Caco-2 (cell line): ENCODE data around the gene NDUFA8. TPM values are rescaled to one million over a fixed set of nuclear protein-coding genes. Genes with fewer than 3 reads are reported as not detected.

Experiments
- BruUV-seq: library from RNA; stranded (reverse); fragments of 400-500 nt; replicated peaks from 2 replicates; lab custom pipeline; 2021; lab: Mats Ljungman, UMichigan
- CTCF ChIA-PET: fragments of 300-600 bp; sonication (Branson Sonifier 250); formaldehyde crosslinking; loops from one replicate; lab custom pipeline; 2022; ENCODE audit warnings: antibody characterized with exemption; lab: Charles Lee
- POLR2A ChIA-PET: fragments of 300-600 bp; sonication (Branson Sonifier 250); formaldehyde crosslinking; loops from one replicate; lab custom pipeline; 2022; ENCODE audit warnings: antibody characterized with exemption; lab: Charles Lee
- DNase-seq, 2 experiments: peaks; one replicate each; pipeline versions ENCODE4 v3.0.0 to v3.0.0-alpha.2; 2020 to 2022
- H3K27me3 ChIP-seq: replicated peaks from 2 replicates; pipeline ENCODE4 v1.6.0; 2011; ENCODE audit warnings: low read length; ENCODE audit not compliant: control insufficient read depth, insufficient read depth
- H3K36me3 ChIP-seq: 2 replicates; pipeline ENCODE4 v1.5.1; 2011; ENCODE audit warnings: low read length; ENCODE audit not compliant: control insufficient read depth, insufficient read depth
- H3K4me1 ChIP-seq: fragments of 250-450 bp; sonication (Bioruptor Pico); 2 replicates; pipeline ENCODE4 v1.5.1; 2020; ENCODE audit warnings: mild to moderate bottlenecking
- H3K4me3 ChIP-seq: 2 replicates; pipeline ENCODE4 v1.5.1; 2011; ENCODE audit warnings: low read depth, mild to moderate bottlenecking, control low read depth, low read length
- H3K9me3 ChIP-seq: fragments of 250-450 bp; sonication (Bioruptor Pico); 2 replicates; pipeline ENCODE4 v1.5.1; 2020; ENCODE audit warnings: mild to moderate bottlenecking, moderate library complexity
- H3K27ac Mint-ChIP-seq: one replicate; pipeline ENCODE4 v1.8.0; 2022; ENCODE audit warnings: mixed read lengths; ENCODE audit not compliant: unreplicated experiment
- H3K27me3 Mint-ChIP-seq: one replicate; pipeline ENCODE4 v1.8.0; 2022; ENCODE audit warnings: mixed read lengths; ENCODE audit not compliant: insufficient read depth, unreplicated experiment
- H3K36me3 Mint-ChIP-seq: one replicate; pipeline ENCODE4 v1.8.0; 2022; ENCODE audit warnings: mild to moderate bottlenecking, mixed read lengths; ENCODE audit not compliant: insufficient read depth, unreplicated experiment
- H3K4me1 Mint-ChIP-seq: one replicate; pipeline ENCODE4 v1.8.0; 2022; ENCODE audit warnings: low read depth, mixed read lengths; ENCODE audit not compliant: unreplicated experiment
- H3K4me3 Mint-ChIP-seq: one replicate; pipeline ENCODE4 v1.8.0; 2022; ENCODE audit warnings: mild to moderate bottlenecking, moderate library complexity, mixed read lengths; ENCODE audit not compliant: unreplicated experiment
- H3K9me3 Mint-ChIP-seq: one replicate; pipeline ENCODE4 v1.8.0; 2022; ENCODE audit warnings: mixed read lengths; ENCODE audit not compliant: unreplicated experiment
- intact Hi-C: fragments of 100-400 bp; cut with micrococcal nuclease; formaldehyde crosslinking; loops from one replicate; pipeline ENCODE4 v1.10.0; 2022; ENCODE audit not compliant: unreplicated experiment
- total RNA-seq: library from RNA; stranded (reverse); gene quantifications from 2 replicates; pipeline ENCODE4 v1.2.3, GENCODE V29; 2022
- TF ChIP-seq, protein P1 (sequence below), 2 experiments: fragments of 200-600 bp in 1 of 2; IDR thresholded peaks; 1 replicate in 1 of 2; 2 replicates in 1 of 2; pipeline versions ENCODE4 v1.5.1 to v1.8.0; 2011 to 2022; ENCODE audit warnings: antibody characterized with exemption in 1 of 2, control low read depth in 1 of 2, inconsistent platforms in 1 of 2, low read depth in 1 of 2, low read length in 1 of 2, mild to moderate bottlenecking in 1 of 2, moderate library complexity in 1 of 2; ENCODE audit not compliant: insufficient read depth in 1 of 2, severe bottlenecking in 1 of 2, unreplicated experiment in 1 of 2

NDUFA8 gene
- total RNA-seq, 1 experiment from 2014 or later = 58.0 TPM

DNA sequence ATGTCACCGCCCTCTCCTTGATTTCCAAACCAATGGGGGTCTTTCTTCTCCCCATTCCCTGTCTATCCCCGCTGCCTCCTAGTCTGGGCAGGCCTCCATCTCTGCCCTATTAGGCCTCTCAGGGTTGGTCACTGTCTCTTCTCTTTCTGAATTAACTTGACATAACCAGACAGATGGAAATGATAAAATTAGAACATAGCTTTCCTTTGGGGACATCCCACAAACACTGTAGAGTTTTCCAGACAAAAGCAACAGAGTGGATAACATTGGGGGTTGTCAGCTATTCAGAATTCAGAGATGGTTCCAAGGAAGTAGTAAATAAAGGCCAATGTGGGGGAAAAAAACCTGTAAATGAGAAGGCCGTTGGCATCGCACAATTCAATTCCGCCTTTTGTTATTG lies 44.5 kb upstream of the NDUFA8 start:
- no peak for DNase-seq
- ChIA-PET POLR2A (no interaction called here), CTCF (no interaction called here)
- Mint-ChIP-seq H3K27me3 (no peaks in the 10 kb centered on the region), H3K36me3 (no peaks in the 10 kb centered on the region), H3K9me3 (no peaks in the 10 kb centered on the region), H3K27ac (no peak overlapping the region), H3K4me1 (no peaks in the 10 kb centered on the region), H3K4me3 (no peak overlapping the region)
- no peak overlapping the region for H3K4me3 ChIP-seq
- no peaks in the 10 kb centered on the region for H3K9me3 ChIP-seq
- TF ChIP-seq, protein P1, sequence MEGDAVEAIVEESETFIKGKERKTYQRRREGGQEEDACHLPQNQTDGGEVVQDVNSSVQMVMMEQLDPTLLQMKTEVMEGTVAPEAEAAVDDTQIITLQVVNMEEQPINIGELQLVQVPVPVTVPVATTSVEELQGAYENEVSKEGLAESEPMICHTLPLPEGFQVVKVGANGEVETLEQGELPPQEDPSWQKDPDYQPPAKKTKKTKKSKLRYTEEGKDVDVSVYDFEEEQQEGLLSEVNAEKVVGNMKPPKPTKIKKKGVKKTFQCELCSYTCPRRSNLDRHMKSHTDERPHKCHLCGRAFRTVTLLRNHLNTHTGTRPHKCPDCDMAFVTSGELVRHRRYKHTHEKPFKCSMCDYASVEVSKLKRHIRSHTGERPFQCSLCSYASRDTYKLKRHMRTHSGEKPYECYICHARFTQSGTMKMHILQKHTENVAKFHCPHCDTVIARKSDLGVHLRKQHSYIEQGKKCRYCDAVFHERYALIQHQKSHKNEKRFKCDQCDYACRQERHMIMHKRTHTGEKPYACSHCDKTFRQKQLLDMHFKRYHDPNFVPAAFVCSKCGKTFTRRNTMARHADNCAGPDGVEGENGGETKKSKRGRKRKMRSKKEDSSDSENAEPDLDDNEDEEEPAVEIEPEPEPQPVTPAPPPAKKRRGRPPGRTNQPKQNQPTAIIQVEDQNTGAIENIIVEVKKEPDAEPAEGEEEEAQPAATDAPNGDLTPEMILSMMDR (IDR thresholded peaks at IDR 0.05; ENCODE audit: insufficient read depth in 1 of 2, low read depth in 1 of 2, low read length in 1 of 2, severe bottlenecking in 1 of 2, unreplicated experiment in 1 of 2) = no peak
- intact Hi-C loops = no loop called here
- no peaks in the 10 kb centered on the region for H3K4me1 ChIP-seq
- H3K36me3 ChIP-seq = no peaks in the 10 kb centered on the region; the same call in 1 of the 2 replicates
- no TSS peak for BruUV-seq
- no peaks in the 10 kb centered on the region for H3K27me3 ChIP-seq

DNA sequence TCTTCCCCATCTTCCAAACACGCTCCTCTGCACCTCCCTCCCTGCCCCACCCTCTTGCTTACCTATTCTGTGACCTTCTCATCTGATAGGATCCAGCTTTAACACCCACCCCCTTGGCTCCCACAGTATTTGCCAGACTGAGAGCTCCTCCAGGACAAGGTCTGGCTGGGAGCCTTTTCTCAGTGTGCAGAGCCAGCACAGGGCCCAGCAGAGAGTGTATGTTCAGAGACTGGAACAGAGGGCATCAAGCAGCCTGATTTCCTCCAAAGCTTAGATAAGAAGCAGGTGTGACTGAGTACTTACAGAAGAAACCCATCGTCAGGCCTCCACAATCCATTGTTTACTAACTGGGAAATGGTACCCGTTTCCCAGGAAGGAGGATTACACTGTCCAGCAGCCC lies 42.5 kb upstream of the NDUFA8 start:
- no peaks in the 10 kb centered on the region for H3K9me3 ChIP-seq
- CTCF ChIA-PET = no interaction called here
- intact Hi-C loops = no loop called here
- POLR2A ChIA-PET = no interaction called here
- Mint-ChIP-seq H3K4me1 (peaks cover 9% of the 10 kb centered on the region), H3K27me3 (no peaks in the 10 kb centered on the region), H3K36me3 (no peaks in the 10 kb centered on the region), H3K9me3 (no peaks in the 10 kb centered on the region), H3K4me3 (no peak overlapping the region), H3K27ac (no peak overlapping the region)
- H3K4me1 ChIP-seq = peaks cover 12% of the 10 kb centered on the region; the same call in 1 of the 2 replicates
- TF ChIP-seq, protein P1 (IDR thresholded peaks at IDR 0.05; ENCODE audit: insufficient read depth in 1 of 2, low read depth in 1 of 2, low read length in 1 of 2, severe bottlenecking in 1 of 2, unreplicated experiment in 1 of 2) = no peak
- no peaks in the 10 kb centered on the region; the same call in 1 of the 2 replicates for H3K36me3 ChIP-seq
- no peaks in the 10 kb centered on the region for H3K27me3 ChIP-seq
- no peak for DNase-seq
- BruUV-seq = no TSS peak
- H3K4me3 ChIP-seq = no peak overlapping the region

DNA sequence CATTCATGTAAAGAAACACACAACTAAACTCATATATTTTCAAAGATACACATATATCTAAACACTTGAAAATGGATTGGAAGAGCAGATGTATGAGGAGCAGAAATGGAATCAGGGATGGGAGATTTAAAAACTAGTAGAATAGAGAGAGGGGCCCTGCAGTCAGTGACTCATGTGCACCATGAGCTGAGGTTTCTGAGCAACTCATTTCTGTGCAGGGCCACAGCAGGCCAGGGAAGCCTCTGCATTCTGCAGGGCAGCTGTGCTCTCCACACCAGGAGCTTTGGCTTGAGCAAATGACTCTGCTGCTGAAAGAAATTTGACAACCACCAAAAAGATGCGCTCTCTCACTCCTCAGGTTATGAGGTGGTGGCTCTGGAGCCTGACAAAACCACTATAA lies 42.1 kb upstream of the NDUFA8 start:
- Mint-ChIP-seq H3K4me3 (no peak overlapping the region), H3K9me3 (no peaks in the 10 kb centered on the region), H3K4me1 (peaks cover 12% of the 10 kb centered on the region), H3K36me3 (no peaks in the 10 kb centered on the region), H3K27me3 (no peaks in the 10 kb centered on the region), H3K27ac (no peak overlapping the region)
- Histone ChIP-seq H3K4me3 (no peak overlapping the region), H3K27me3 (no peaks in the 10 kb centered on the region), H3K36me3 (no peaks in the 10 kb centered on the region; the same call in 1 of the 2 replicates), H3K9me3 (no peaks in the 10 kb centered on the region), H3K4me1 (peaks cover 12% of the 10 kb centered on the region; the same call in 1 of the 2 replicates)
- DNase-seq = no peak
- ChIA-PET POLR2A (interaction anchor here (0.6 kb wide), 1 partner anchor 862 kb away, joined by 3 read pairs; no protein-coding TSS in a partner anchor), CTCF (no interaction called here)
- intact Hi-C loops = no loop called here
- TF ChIP-seq, protein P1 (IDR thresholded peaks at IDR 0.05; ENCODE audit: insufficient read depth in 1 of 2, low read depth in 1 of 2, low read length in 1 of 2, severe bottlenecking in 1 of 2, unreplicated experiment in 1 of 2) = no peak
- no TSS peak for BruUV-seq
